GM23338 (cell line): ENCODE measurements around the gene NEK11. TPM values are rescaled to one million over a fixed set of nuclear protein-coding genes. Genes with fewer than 3 reads are reported as not detected.

Source experiments
- ATAC-seq: fragments of 200-7000 bp; cut with Tn5 transposase; 3 replicates; pipeline ENCODE4 v1.9.1; 2020
- DNase-seq: peaks from one replicate; pipeline ENCODE4 v3.0.0-alpha.2; 2015; ENCODE audit warnings: low spot score
- H2AFZ ChIP-seq: fragments of 200-600 bp; sonication (generic); 2 replicates; pipeline ENCODE4 v1.8.0; 2016; ENCODE audit warnings: antibody characterized with exemption, mild to moderate bottlenecking, moderate library complexity
- H3F3A ChIP-seq: fragments of 200-600 bp; sonication (generic); replicated peaks from 2 replicates; pipeline ENCODE4 v1.8.0; 2017; ENCODE audit warnings: antibody characterized with exemption, mixed run types, low read depth
- H3K27ac ChIP-seq: fragments of 200-600 bp; sonication (generic); 2 replicates; pipeline ENCODE4 v1.6.1; 2016; ENCODE audit warnings: low read depth
- H3K27me3 ChIP-seq: fragments of 200-600 bp; sonication (generic); 2 replicates; pipeline ENCODE4 v1.8.0; 2016; ENCODE audit warnings: mild to moderate bottlenecking, mixed run types, moderate library complexity; ENCODE audit not compliant: insufficient read depth
- H3K36me3 ChIP-seq: fragments of 200-600 bp; sonication (generic); 2 replicates; pipeline ENCODE4 v1.8.0; 2016; ENCODE audit warnings: mild to moderate bottlenecking; ENCODE audit not compliant: insufficient read depth
- H3K4me1 ChIP-seq: fragments of 200-600 bp; sonication (generic); 2 replicates; pipeline ENCODE4 v1.8.0; 2016; ENCODE audit warnings: mild to moderate bottlenecking, moderate library complexity; ENCODE audit not compliant: insufficient read depth
- H3K4me2 ChIP-seq: fragments of 200-600 bp; sonication (generic); 2 replicates; pipeline ENCODE4 v1.7.1; 2017; ENCODE audit warnings: mixed run types
- H3K4me3 ChIP-seq: fragments of 200-600 bp; sonication (generic); 2 replicates; pipeline ENCODE4 v1.6.1; 2016; ENCODE audit warnings: mixed run types
- H3K79me2 ChIP-seq: fragments of 200-600 bp; sonication (generic); replicated peaks from 2 replicates; pipeline ENCODE4 v1.8.0; 2017; ENCODE audit warnings: mild to moderate bottlenecking; ENCODE audit not compliant: insufficient read depth
- H3K9me2 ChIP-seq: fragments of 200-600 bp; sonication (generic); 2 replicates; pipeline ENCODE4 v1.8.0; 2017; ENCODE audit not compliant: insufficient read depth
- H4K20me1 ChIP-seq: fragments of 200-600 bp; sonication (generic); replicated peaks from 2 replicates; pipeline ENCODE4 v1.8.0; 2017; ENCODE audit warnings: mild to moderate bottlenecking; ENCODE audit not compliant: insufficient read depth
- H3K27ac Mint-ChIP-seq: 2 replicates; pipeline ENCODE4 v1.8.0; 2020; ENCODE audit warnings: inconsistent platforms, mild to moderate bottlenecking, moderate library complexity, mixed read lengths
- H3K27me3 Mint-ChIP-seq: 3 replicates; pipeline ENCODE4 v1.8.0; 2022; ENCODE audit warnings: low read depth, mild to moderate bottlenecking, moderate library complexity, mixed read lengths, inconsistent platforms; ENCODE audit not compliant: insufficient read depth, poor library complexity
- H3K36me3 Mint-ChIP-seq: 3 replicates; pipeline ENCODE4 v1.8.0; 2021; ENCODE audit warnings: low read depth, mild to moderate bottlenecking, inconsistent platforms, moderate library complexity, mixed read lengths
- H3K4me1 Mint-ChIP-seq: 3 replicates; pipeline ENCODE4 v1.8.0; 2020; ENCODE audit warnings: mild to moderate bottlenecking, inconsistent platforms, mixed read lengths
- H3K4me3 Mint-ChIP-seq: 3 replicates; pipeline ENCODE4 v1.8.0; 2021; ENCODE audit warnings: moderate library complexity, mild to moderate bottlenecking, inconsistent platforms, mixed read lengths
- H3K9me3 Mint-ChIP-seq: 3 replicates; pipeline ENCODE4 v1.8.0; 2020; ENCODE audit warnings: moderate library complexity, mild to moderate bottlenecking, inconsistent platforms, mixed read lengths
- CREB1 ChIP-seq: fragments of 250-450 bp; sonication (Bioruptor Pico); IDR thresholded peaks from 2 replicates; pipeline ENCODE4 v1.5.0; 2020; ENCODE audit warnings: low read depth, mild to moderate bottlenecking, moderate library complexity
- CTCF ChIP-seq, 2 experiments: fragments of 200-600 bp in 1 of 2; sonication (generic) in 1 of 2; conservative IDR thresholded peaks; 2 replicates each; pipeline versions ENCODE4 v1.5.1 to v1.6.1; 2016 to 2017; ENCODE audit warnings: antibody characterized with exemption in 2 of 2, low read depth in 2 of 2, mild to moderate bottlenecking in 2 of 2, moderate library complexity in 1 of 2
- ETS1 ChIP-seq: IDR thresholded peaks from 2 replicates; pipeline ENCODE4 v1.6.1; 2016; ENCODE audit warnings: antibody characterized with exemption
- EZH2 ChIP-seq: fragments of 200-600 bp; sonication (generic); IDR thresholded peaks from one replicate; pipeline ENCODE4 v1.8.0; 2017; ENCODE audit warnings: antibody characterized with exemption, mild to moderate bottlenecking, low read depth; ENCODE audit not compliant: unreplicated experiment
- EZH2phosphoT487 ChIP-seq: fragments of 200-600 bp; sonication (generic); IDR thresholded peaks from one replicate; pipeline ENCODE4 v1.8.1; 2018; ENCODE audit warnings: antibody characterized with exemption; ENCODE audit not compliant: unreplicated experiment
- JUNB ChIP-seq: IDR thresholded peaks from one replicate; pipeline ENCODE4 v1.6.1; 2016; ENCODE audit warnings: antibody characterized with exemption; ENCODE audit not compliant: unreplicated experiment
- NANOG ChIP-seq: IDR thresholded peaks from 2 replicates; pipeline ENCODE4 v1.6.1; 2016; ENCODE audit warnings: antibody characterized with exemption, borderline replicate concordance
- POLR2AphosphoS5 ChIP-seq: IDR thresholded peaks from 2 replicates; pipeline ENCODE4 v1.6.1; 2016; ENCODE audit warnings: antibody characterized with exemption, low read depth
- REST ChIP-seq: IDR thresholded peaks from one replicate; pipeline ENCODE4 v1.6.1; 2018; ENCODE audit warnings: antibody characterized with exemption; ENCODE audit not compliant: unreplicated experiment
- STAT1 ChIP-seq: IDR thresholded peaks from one replicate; pipeline ENCODE4 v1.6.1; 2016; ENCODE audit warnings: antibody characterized with exemption; ENCODE audit not compliant: unreplicated experiment
- ZNF114 ChIP-seq: fragments of 250-450 bp; sonication (Bioruptor Pico); IDR thresholded peaks from 2 replicates; pipeline ENCODE4 v1.5.0; 2020; ENCODE audit warnings: mild to moderate bottlenecking, moderate library complexity
- ZNF331 ChIP-seq: fragments of 250-450 bp; sonication (Bioruptor Pico); IDR thresholded peaks from 2 replicates; pipeline ENCODE4 v1.5.0; 2020; ENCODE audit warnings: low read depth, mild to moderate bottlenecking, moderate library complexity
- polyA plus RNA-seq: library from polyadenylated mRNA; unstranded; fragments of >200 nt; fragmentation: Nextera tagmentation; extraction: Ambion mirVana; gene quantifications from 2 replicates; pipeline ENCODE4 v1.2.1, GENCODE V29; 2016
- total RNA-seq: library from RNA; depleted of rRNA; stranded (reverse); fragments of >200 nt; shearing (Covaris generic); gene quantifications from 2 replicates; pipeline ENCODE4 v1.2.3, GENCODE V29; 2014

NEK11 gene
- total and polyA plus RNA-seq, 2 experiments from 2014 or later, result 0.80 to 1.1 TPM

- TF ChIP-seq ZNF331 (no peak), EZH2phosphoT487 (no peak), STAT1 (no peak), POLR2AphosphoS5 (no peak), CTCF (conservative IDR thresholded peaks at IDR 0.05; ENCODE audit: low read depth in 2 of 2) (no peak), EZH2 (no peak)
Observed at GRCh38 chr3:131222599-131222998, 195.9 kb downstream of the NEK11 start (continued).

- no peaks in the 10 kb centered on the region for H3K9me3 Mint-ChIP-seq
- no peaks in the 10 kb centered on the region for H3K36me3 Mint-ChIP-seq
- TF ChIP-seq ZNF331, result no peak
- no peak for TF ChIP-seq ETS1
- no peak for TF ChIP-seq REST
- TF ChIP-seq CREB1 (CRISPR knock-in tag), result no peak
- no peak for TF ChIP-seq EZH2
- TF ChIP-seq ZNF114, result no peak
- TF ChIP-seq JUNB, result no peak
- TF ChIP-seq POLR2AphosphoS5, result no peak
- no peak for TF ChIP-seq EZH2phosphoT487
- no peak for TF ChIP-seq CTCF (conservative IDR thresholded peaks at IDR 0.05; ENCODE audit: low read depth in 2 of 2)
- TF ChIP-seq STAT1, result no peak
- no peak for TF ChIP-seq NANOG
Observed at GRCh38 chr3:131223373-131224289, 197.0 kb downstream of the NEK11 start.

More at GRCh38 chr3:131223373-131224289, 197.0 kb downstream of the NEK11 start:
- H3K27ac Mint-ChIP-seq, result no peak overlapping the region
- Histone ChIP-seq H3K4me1 (no peaks in the 10 kb centered on the region), H3K4me2 (no peak overlapping the region), H2AFZ (no peak overlapping the region), H3K36me3 (no peaks in the 10 kb centered on the region), H3K79me2 (no peaks in the 10 kb centered on the region), H4K20me1 (no peaks in the 10 kb centered on the region), H3K27me3 (no peaks in the 10 kb centered on the region), H3F3A (no peaks in the 10 kb centered on the region), H3K4me3 (no peak overlapping the region), H3K27ac (no peak overlapping the region), H3K9me2 (no peaks in the 10 kb centered on the region)
- DNase-seq (no peak), ATAC-seq (no peak)
- H3K27me3 Mint-ChIP-seq, result no peaks in the 10 kb centered on the region
- no peaks in the 10 kb centered on the region; the same call in 2 of the 3 replicates for H3K4me1 Mint-ChIP-seq
- H3K4me3 Mint-ChIP-seq, result no peak overlapping the region
